ENCODE data around the gene FNDC3A. TPM values are rescaled to one million over a fixed set of nuclear protein-coding genes. Genes with fewer than 3 reads are reported as not detected.
"Not testable (repeated sequence)": the region's sequence is repeated elsewhere in the genome, so short reads cannot be mapped to it uniquely, and the experiment has no call there.

The FNDC3A gene
- total RNA-seq, 1 experiment from 2014 or later = 13.2 TPM

GRCh38 chr13:49086722-49087121, 111.0 kb downstream of the FNDC3A start:
- Histone ChIP-seq H3K9me3 (no peaks in the 10 kb centered on the region), H3K27me3 (no peaks in the 10 kb centered on the region), H3K36me3 (no peaks in the 10 kb centered on the region), H3K4me3 (no peak overlapping the region)
- no peak for DNase-seq

DNA sequence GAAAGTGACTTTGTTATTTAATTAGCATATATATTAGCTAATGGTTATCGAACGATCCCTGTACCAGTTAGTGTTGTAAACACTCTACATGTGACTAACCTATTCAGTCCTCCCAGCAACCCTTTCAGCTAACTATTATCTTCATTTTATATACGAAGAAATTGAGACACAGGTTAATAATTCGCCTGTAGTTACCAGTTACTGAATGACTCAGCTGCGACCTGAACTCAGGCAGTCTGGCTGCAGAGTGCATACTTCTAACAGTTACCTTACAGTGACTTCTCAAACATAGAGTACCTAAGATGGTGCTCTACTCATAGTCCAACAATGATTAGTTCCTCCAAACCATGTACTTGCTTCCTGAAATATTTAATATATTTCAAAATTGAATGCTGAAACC, 117.7 kb downstream of the FNDC3A start:
- DNase-seq = no peak
- no peaks in the 10 kb centered on the region for H3K27me3 ChIP-seq
- H3K4me3 ChIP-seq = no peak overlapping the region
- no peaks in the 10 kb centered on the region for H3K36me3 ChIP-seq
- H3K9me3 ChIP-seq = no peaks in the 10 kb centered on the region

DNA sequence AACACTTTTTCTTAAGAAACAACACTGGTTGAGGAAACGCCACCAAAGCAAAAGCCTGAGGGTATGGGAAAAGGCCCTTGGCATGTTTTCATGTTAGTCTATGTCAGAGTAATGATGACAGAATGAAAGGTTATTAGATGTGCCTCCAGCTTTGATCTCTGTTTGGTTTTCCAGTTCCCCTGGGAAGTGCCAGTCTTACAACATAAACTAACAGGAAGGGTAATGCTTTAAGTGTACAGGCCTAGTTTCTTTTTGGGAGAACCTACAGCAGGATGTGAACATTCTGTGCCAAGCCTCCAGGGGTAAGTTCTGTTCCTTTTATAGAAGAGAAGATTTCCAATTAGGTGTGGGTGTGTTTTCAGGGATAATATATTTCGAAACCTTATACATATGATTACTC, 121.7 kb downstream of the FNDC3A start:
- Histone ChIP-seq H3K27me3 (no peaks in the 10 kb centered on the region), H3K9me3 (no peaks in the 10 kb centered on the region), H3K4me3 (no peak overlapping the region), H3K36me3 (no peaks in the 10 kb centered on the region)
- DNase-seq = peak; percentile 45

DNA sequence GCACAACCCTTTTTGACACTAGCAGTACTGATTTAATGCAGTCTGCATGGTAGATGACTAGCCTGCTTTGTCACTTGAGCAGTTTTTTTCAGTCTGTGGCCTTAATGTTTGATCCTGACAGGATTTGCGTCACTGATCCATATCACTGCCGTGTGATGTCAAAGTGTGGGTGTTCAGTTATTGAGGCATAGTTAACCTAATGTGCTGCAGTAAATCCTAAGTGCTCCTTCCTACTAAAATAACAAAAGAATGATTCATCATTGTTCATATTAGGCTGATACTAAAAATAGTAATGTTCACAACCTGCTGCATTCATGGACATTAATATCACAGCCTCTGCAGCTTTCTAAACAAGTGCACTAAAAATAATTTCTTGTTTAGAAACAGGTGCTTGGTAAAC, 122.5 kb downstream of the FNDC3A start:
- Histone ChIP-seq H3K27me3 (no peaks in the 10 kb centered on the region), H3K36me3 (no peaks in the 10 kb centered on the region), H3K9me3 (no peaks in the 10 kb centered on the region), H3K4me3 (no peak overlapping the region)
- DNase-seq = peak; percentile 20

DNA sequence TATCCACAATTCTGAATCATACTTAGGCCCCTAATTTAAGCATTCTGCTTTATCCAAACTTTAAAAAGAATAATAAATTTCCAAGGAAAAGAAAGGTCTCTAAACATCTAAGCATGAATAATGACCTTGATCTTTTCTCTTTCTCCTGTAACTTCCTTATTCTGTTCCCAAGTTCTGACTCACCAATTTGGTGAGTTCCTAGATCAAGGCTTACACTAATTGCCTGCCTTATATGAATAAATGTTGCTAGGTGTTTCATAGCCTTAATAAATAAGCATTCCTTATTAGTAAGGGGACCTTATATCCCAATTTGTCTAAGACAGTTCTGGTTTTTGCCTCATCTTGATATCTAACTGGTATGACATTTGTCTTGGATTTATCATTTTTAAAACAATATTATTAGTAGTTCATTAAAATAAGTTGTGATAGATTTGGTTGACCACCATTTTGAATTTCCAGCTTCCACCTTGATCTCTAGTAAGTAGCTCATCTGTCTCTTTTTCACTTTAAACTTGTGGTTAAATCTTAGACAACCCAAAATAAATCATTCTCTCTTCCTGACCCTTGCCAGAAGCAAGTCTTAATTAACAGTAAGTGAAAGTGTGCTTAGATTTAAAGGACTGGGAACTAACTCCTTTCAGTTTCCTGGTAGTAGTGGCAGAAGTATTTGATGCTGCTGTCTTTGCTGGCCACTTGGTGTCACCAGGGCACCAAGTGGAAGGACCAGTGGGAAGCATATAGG, 123.2 kb downstream of the FNDC3A start:
- DNase-seq = no peak
- H3K4me3 ChIP-seq = no peak overlapping the region
- H3K27me3 ChIP-seq = no peaks in the 10 kb centered on the region
- no peaks in the 10 kb centered on the region for H3K36me3 ChIP-seq
- no peaks in the 10 kb centered on the region for H3K9me3 ChIP-seq

- no peaks in the 10 kb centered on the region for H3K36me3 ChIP-seq
- no peaks in the 10 kb centered on the region for H3K27me3 ChIP-seq
- no peak for DNase-seq
- H3K4me3 ChIP-seq = no peak overlapping the region
- no peaks in the 10 kb centered on the region for H3K9me3 ChIP-seq
Measured at GRCh38 chr13:49099513-49099877, 123.8 kb downstream of the FNDC3A start.

DNA sequence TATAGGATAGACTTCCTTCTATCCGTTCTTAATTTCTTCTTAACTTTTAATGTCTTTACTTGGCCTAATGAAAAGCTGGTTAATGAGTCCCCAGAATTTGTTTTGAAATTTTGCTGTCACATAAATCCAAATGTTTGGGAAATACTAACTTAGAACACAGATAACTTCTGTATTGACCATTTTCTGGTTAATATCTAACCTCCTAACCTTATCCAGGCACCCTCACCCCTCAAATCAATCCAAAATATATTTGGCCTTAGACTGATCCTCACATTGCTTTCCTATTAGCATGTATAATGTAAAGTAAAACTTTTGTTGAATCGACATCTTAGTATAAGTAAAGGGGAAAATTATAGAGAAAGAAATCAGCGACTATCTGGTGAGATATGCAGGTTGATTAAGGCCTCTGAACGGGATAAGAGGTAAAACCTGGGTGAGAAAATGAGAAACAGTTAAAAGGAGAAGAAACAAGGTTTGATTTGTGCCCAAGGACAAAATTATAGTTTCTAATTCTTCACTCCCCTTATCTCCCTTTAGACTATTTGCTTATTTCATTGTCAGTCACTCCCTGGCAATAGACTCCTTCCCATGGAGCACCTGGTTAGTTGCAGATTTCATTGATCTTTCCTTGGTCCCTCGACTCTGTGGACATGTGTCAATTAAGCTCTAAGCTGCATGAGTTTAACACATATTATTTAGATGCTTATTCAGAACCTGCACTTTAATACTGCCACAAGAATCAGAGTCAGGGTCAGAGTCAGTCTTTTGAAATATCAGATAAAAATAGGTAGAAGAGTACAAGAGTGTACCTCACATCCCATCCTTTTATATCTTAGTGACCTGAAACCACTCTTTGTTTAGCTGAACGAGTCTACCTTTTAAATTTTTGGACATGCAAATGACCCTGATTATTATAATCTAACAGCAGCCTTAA, 125.2 kb downstream of the FNDC3A start:
- DNase-seq = no peak
- Histone ChIP-seq H3K9me3 (no peaks in the 10 kb centered on the region), H3K4me3 (no peak overlapping the region), H3K36me3 (no peaks in the 10 kb centered on the region), H3K27me3 (no peaks in the 10 kb centered on the region)

DNA sequence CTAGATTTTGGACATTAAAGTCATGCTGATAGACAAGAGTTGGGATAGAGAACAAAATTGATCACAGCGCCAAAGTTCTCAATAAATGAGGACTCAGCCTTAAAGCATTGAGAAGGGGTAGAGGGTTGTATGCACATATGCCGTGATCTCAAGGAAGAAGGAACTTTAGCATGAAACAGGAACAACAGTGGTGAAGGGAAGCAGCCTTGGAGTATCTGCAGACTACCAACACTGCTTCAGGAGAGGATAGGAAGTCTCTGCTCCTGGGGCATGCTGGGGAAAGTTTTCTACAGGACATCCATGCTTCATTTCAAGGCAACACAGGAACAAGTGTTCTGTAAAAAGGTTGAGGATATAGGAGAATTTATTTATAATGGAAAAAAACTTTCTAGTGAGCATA, 132.5 kb downstream of the FNDC3A start:
- DNase-seq = no peak
- no peaks in the 10 kb centered on the region for H3K36me3 ChIP-seq
- no peaks in the 10 kb centered on the region for H3K27me3 ChIP-seq
- H3K4me3 ChIP-seq = no peak overlapping the region
- H3K9me3 ChIP-seq = no peaks in the 10 kb centered on the region

- Histone ChIP-seq H3K4me3 (peak overlapping the region; percentile 67), H3K36me3 (peaks cover under 1% of the 10 kb centered on the region; the same call in 1 of the 2 replicates), H3K9me3 (no peaks in the 10 kb centered on the region), H3K27me3 (no peaks in the 10 kb centered on the region)
- peak; percentile 79 for DNase-seq
Measured at GRCh38 chr13:49110122-49110912, 134.6 kb downstream of the FNDC3A start.

DNA sequence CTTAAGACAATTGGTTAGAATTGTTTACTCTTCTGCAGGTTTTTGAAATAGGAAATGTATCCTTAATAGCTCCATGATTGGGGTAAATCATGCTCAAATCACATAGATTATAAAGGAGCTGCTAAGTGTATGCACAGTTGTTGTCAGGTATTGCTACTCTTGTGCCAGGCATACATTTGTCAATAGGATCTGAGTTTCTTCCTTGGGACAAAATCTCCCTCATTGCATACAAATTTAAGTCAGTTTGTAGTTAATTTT, 135.1 kb downstream of the FNDC3A start:
- no peaks in the 10 kb centered on the region for H3K27me3 ChIP-seq

GRCh38 chr13:49112782-49113525, 137.2 kb downstream of the FNDC3A start:
- Histone ChIP-seq H3K4me3 (no peak overlapping the region), H3K27me3 (no peaks in the 10 kb centered on the region), H3K9me3 (peaks cover 1% of the 10 kb centered on the region; the same call in 1 of the 2 replicates), H3K36me3 (peaks cover 26% of the 10 kb centered on the region)
- no peak for DNase-seq

More for the DNA sequence above, 135.1 kb downstream of the FNDC3A start:
- no peaks in the 10 kb centered on the region for H3K9me3 ChIP-seq
- H3K4me3 ChIP-seq = peak overlapping the region; percentile 67
- DNase-seq = no peak
- peaks cover 6% of the 10 kb centered on the region for H3K36me3 ChIP-seq

DNA sequence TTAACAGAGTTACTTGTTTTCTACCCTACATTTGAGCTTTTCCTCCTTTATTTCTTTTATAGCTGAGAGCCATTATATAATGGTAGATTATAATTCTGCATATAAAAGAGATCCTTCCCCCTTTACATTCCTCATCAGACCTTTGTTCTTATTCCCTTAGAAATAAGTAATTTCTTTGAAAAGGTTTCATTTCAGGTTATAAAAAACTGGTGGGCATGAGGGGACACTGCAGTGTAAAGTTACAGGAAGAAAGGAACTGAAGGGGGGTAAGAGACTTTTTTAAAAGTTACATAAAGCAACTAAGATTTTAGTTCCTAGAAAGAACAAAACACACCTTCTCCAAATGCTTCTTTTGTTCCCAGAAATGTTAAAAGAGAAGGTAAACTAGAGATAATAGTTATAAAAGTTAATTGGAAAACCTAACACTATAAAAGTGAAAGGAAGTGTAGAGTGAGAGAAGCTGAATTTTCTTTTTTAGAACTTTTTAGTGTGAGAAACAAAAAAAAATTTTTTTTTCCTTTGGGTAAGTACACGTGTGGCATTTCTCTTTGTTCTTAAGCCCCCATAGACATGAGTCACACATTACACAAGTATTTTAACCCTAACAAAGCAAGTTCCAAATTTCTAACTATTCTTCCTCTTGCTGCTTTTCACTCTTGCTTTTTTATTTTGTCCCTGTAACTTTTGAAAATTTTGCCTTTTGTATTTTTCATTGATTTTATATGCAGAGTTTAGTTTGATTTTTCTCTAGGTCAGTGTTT, 138.0 kb downstream of the FNDC3A start:
- Histone ChIP-seq H3K27me3 (no peaks in the 10 kb centered on the region), H3K36me3 (peaks cover 32% of the 10 kb centered on the region), H3K4me3 (no peak overlapping the region), H3K9me3 (peaks cover 5% of the 10 kb centered on the region; the same call in 1 of the 2 replicates)
- DNase-seq = no peak

GRCh38 chr13:49116873-49117272, 141.2 kb downstream of the FNDC3A start:
- H3K27me3 ChIP-seq = no peaks in the 10 kb centered on the region
- H3K9me3 ChIP-seq = peaks cover 6% of the 10 kb centered on the region; the same call in 1 of the 2 replicates
- no peak overlapping the region for H3K4me3 ChIP-seq
- peaks cover 55% of the 10 kb centered on the region for H3K36me3 ChIP-seq
- DNase-seq = no peak

DNA sequence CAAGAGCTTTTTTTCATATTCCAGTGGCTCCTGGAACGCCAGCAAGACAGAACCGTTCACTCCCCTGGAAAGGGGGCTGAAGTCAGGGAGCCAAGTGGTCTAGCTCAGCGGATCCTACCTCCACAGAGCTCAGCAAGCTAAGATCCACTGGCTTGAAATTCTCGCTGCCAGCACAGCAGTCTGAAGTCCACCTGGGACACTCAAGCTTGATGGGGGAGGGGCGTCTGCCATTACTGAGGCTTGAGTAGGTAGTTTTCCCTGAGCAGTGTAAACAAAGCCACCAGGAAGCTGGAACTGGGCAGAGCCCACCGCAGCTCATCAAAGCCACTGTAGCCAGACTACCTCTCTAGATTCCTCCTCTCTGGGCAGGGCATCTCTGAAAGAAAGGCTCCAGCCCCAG, 142.7 kb downstream of the FNDC3A start:
- H3K9me3 ChIP-seq, H3K27me3 ChIP-seq, H3K4me3 ChIP-seq, DNase-seq: not testable (repeated sequence)
- H3K36me3 ChIP-seq = peaks cover 57% of the 10 kb centered on the region

DNA sequence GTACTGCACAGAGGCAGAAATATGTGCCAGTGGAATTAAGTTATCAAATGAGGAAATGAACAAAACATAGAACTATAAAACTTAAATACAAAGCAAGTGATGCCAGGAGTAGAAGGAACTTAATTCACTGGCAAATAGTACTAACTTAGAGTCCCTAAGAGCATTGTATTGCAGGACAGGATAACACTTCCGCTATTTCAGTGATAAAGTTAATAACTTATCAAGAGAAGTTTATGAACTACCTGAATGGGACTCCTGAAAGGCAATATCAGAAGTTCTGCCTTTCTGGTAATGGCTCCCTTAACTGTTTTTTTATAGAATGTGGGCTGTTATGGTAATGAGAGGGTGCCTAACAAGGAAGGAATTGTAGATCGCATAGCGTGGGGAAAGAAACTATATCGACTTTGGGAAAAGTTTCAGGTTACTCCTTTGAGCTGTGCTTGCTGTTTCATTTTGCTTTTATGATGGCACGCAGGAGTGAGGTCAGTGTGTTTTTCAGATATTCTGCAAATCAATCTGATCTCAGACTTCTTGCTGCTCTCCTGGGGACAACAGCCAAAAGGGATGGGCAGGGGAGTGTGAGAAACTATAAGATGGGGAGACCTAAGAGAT, 149.1 kb downstream of the FNDC3A start:
- H3K4me3 ChIP-seq = no peak overlapping the region
- H3K9me3 ChIP-seq = peaks cover 2% of the 10 kb centered on the region; the same call in 1 of the 2 replicates
- H3K27me3 ChIP-seq = no peaks in the 10 kb centered on the region
- no peak for DNase-seq
- H3K36me3 ChIP-seq = peaks cover 14% of the 10 kb centered on the region
